Activated naive CD4-positive, alpha-beta T cell treated with anti-CD3 and anti-CD28 coated beads, Interleukin-2, amount 50 U/mL, for 24 hours (primary cell): ENCODE data around the gene ICA1.

Source experiments
- H3K27ac Mint-ChIP-seq: one replicate; pipeline ENCODE4 v1.8.0; 2021; ENCODE audit warnings: mild to moderate bottlenecking, mixed read lengths
- H3K27me3 Mint-ChIP-seq: one replicate; pipeline ENCODE4 v1.8.0; 2021; ENCODE audit warnings: mixed read lengths
- H3K36me3 Mint-ChIP-seq: one replicate; pipeline ENCODE4 v1.8.0; 2021; ENCODE audit warnings: mixed read lengths
- H3K4me1 Mint-ChIP-seq: one replicate; pipeline ENCODE4 v1.8.0; 2021; ENCODE audit warnings: mixed read lengths
- H3K4me3 Mint-ChIP-seq: one replicate; pipeline ENCODE4 v1.8.0; 2021; ENCODE audit warnings: mild to moderate bottlenecking, mixed read lengths
- H3K9me3 Mint-ChIP-seq: one replicate; pipeline ENCODE4 v1.8.0; 2021; ENCODE audit warnings: mixed read lengths

The ICA1 gene

DNA sequence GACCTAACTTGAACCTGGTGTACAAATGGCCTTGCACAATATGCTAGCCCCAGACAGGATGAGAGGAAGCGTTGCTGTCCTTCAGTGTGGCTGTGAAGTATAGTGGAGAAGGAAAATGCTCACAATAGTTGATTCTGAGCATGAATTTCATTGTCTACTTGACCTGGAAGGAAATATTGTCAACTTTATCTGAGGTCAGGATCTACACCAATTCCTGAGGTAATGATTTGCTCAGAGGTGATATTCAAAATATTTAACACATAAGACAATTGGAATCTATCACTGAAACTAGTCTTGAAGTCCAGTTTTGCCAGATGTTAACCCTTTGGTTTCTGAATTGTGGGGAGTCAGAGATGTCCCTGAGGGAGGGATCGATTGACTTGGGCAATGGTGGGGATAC is 20.9 kb upstream of the ICA1 start:
- H3K27ac Mint-ChIP-seq: no peak overlapping the region
- no peaks in the 10 kb centered on the region for H3K4me1 Mint-ChIP-seq
- no peaks in the 10 kb centered on the region for H3K9me3 Mint-ChIP-seq
- peaks cover 4% of the 10 kb centered on the region for H3K27me3 Mint-ChIP-seq
- no peak overlapping the region for H3K4me3 Mint-ChIP-seq
- peaks cover 2% of the 10 kb centered on the region for H3K36me3 Mint-ChIP-seq

DNA sequence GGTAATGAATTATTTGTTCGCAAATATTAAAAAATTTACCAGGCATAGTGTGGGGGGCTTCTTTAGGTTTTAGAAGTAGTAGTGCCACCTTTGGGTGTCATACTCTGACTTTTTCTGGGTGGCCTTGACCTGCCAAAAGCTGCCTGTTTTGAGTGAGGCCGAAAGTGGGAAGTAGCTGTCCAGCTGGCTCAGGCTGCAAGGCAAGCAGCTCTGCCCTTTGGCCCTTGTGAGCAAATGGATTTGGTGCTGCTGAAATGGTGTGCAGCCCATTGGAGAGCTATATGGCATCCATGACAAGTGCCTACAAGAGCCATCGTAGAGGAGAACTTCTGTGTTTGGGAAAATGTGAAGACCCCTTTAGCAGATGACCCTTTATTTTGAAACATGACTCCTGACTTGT is 20.2 kb upstream of the ICA1 start:
- Mint-ChIP-seq H3K4me1 (no peaks in the 10 kb centered on the region), H3K4me3 (no peak overlapping the region), H3K27ac (no peak overlapping the region), H3K27me3 (peaks cover 3% of the 10 kb centered on the region), H3K9me3 (no peaks in the 10 kb centered on the region), H3K36me3 (peaks cover 2% of the 10 kb centered on the region)

DNA sequence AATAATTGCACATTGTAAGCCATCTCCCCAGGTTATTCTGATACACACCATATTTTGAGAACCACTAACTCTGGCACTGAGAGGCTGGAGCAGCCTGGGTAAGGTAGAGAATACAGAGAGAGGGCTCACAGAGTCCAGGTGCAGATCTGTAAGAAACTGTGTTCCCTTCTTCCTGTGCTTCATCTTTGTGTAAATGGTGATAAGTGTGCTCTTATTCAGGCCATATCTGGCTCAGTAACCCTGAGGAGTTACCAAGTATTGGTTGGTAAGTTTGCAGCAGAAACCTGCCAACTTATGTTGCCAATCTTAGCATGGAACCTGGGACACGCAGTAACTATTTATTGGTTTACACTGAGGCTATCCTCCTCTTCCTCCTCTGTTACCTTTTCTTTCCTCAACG is 16.2 kb upstream of the ICA1 start:
- Mint-ChIP-seq H3K4me3 (no peak overlapping the region), H3K9me3 (no peaks in the 10 kb centered on the region), H3K4me1 (no peaks in the 10 kb centered on the region), H3K36me3 (peaks cover 2% of the 10 kb centered on the region), H3K27ac (no peak overlapping the region), H3K27me3 (peaks cover 4% of the 10 kb centered on the region)

DNA sequence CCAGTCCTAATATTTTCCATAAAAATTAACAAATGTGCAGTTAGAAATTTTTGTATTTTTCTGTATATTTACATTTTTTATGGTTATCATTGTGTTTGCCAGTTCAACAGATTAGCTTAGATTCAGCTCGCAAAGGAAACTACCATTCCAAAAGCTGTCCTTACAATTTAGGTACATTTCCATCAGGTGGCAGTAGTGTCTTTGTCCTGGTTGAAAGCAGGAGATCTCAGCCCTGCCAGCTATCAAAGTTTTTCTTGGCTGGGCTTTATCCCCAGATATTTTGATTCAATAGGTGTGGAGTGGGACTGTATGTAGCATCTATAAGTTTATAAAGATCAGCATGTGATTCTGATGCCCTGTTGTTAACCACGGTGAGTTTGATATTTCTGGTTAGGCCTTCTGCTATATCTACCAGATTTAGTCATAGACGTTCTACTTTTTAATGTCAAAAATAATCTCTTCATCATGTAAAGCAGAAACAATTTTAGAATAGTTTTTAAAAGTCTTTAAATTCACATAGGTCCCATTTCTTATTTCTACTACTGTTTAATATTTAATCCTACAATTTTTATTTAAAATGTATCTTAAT is 15.5 kb upstream of the ICA1 start:
- no peak overlapping the region for H3K27ac Mint-ChIP-seq
- no peaks in the 10 kb centered on the region for H3K4me1 Mint-ChIP-seq
- H3K4me3 Mint-ChIP-seq: no peak overlapping the region
- H3K36me3 Mint-ChIP-seq: peaks cover 2% of the 10 kb centered on the region
- no peaks in the 10 kb centered on the region for H3K9me3 Mint-ChIP-seq
- H3K27me3 Mint-ChIP-seq: peaks cover 4% of the 10 kb centered on the region

DNA sequence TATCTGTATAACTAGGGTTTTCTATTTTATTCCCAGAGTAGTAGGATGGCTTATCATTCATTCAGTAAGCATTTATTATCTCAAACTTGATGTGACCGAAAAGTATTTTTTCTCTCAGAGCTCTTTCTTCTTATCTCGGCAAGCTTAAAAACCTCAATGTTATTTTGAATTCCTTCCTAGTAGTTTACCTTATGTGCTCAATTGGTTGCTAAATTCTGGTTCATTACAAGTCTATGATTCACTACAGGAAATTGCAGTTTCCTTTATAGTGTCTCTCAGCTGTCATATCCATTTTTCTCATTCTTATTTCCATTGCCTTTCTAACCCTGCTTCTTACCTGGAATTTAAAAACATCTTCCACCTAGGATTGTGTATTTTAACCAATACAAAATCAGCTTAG is 12.6 kb upstream of the ICA1 start:
- Mint-ChIP-seq H3K9me3 (no peaks in the 10 kb centered on the region), H3K27ac (no peak overlapping the region), H3K27me3 (peaks cover 14% of the 10 kb centered on the region), H3K4me3 (no peak overlapping the region), H3K36me3 (peaks cover 2% of the 10 kb centered on the region), H3K4me1 (no peaks in the 10 kb centered on the region)

DNA sequence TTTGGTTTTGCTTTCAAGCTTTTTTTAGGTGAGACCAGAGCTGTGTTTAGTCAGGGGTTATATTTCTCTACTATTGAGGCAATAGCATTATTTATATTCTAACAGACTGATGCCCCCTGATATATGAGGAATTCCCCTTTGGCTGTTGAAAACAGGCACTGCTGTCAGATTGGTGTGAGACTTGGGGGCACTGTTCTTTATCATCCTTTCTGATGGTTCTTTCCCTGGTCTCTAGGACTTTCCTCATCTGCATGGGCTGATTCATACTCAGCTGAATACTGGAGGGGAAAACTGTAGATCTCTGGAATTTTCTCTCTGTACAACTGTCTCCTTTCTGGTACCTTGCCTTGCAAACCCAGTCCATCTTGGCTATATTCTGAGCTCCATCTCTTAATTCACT is 10.0 kb upstream of the ICA1 start:
- peaks cover 11% of the 10 kb centered on the region for H3K27me3 Mint-ChIP-seq
- H3K4me3 Mint-ChIP-seq: no peak overlapping the region
- H3K27ac Mint-ChIP-seq: no peak overlapping the region
- no peaks in the 10 kb centered on the region for H3K9me3 Mint-ChIP-seq
- no peaks in the 10 kb centered on the region for H3K36me3 Mint-ChIP-seq
- H3K4me1 Mint-ChIP-seq: no peaks in the 10 kb centered on the region

DNA sequence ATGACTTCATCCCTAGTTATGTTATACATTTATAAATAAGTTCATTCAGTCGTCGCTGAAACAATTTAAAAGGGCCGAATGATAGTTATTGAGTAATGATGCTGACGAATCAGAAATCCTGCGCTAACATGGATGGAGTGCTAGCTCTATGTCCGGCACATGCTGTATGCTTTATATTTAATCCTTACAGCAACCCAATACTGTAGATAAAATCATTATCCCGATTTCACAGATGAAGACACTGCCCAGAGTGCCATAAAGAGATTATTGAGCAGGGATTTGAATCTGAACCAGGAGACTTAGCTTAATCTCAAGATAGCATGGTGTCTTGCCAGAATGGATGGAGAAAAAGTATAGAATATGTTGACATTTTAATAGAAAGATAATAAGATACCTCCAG is 1.1 kb upstream of the ICA1 start:
- Mint-ChIP-seq H3K4me3 (peak overlapping the region; percentile 40), H3K4me1 (peaks cover 8% of the 10 kb centered on the region), H3K27me3 (peaks cover 43% of the 10 kb centered on the region), H3K27ac (no peak overlapping the region), H3K9me3 (peaks cover 4% of the 10 kb centered on the region), H3K36me3 (no peaks in the 10 kb centered on the region)

DNA sequence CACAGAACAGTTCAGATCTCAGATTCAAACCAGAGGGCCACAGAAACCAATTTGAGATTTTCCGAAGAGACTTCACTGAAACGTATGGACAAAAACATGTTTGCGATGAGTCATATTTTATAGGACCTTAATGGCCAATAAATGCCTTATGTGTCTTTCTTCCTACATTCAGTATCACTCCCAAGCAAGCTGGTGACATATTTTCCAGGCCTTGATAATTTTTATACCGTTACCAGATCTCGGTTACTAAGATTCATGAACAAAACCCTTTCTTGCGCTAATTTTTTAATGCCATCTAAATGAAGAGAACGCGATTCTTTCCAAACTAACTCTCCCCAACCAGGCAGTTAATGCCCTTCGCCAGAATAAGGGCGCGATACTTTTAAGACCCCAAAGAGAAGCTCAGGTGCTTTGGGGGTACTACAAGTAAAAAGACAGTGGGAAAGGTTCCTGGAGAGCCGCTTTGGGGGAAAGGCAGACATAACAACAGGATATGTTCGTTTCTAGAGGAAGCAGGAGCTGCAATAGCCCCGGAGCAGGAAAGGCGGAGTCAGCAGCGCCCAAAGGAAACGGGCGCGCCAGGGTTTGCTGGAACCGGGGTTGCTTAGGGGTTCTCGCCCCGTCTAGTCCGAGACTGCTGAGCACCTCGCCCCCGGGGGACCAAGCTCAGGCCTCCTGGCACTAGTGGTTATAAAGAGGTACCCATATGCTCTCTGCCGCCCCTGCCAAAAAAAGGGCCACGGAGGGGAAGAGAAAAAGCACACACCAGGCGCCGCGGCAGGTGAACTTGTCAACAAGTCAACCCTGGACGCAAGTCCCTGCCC is 884 bp downstream of the ICA1 start:
- H3K36me3 Mint-ChIP-seq: no peaks in the 10 kb centered on the region
- H3K27me3 Mint-ChIP-seq: peaks cover 40% of the 10 kb centered on the region
- peak overlapping the region; percentile 78 for H3K4me3 Mint-ChIP-seq
- peaks cover 4% of the 10 kb centered on the region for H3K9me3 Mint-ChIP-seq
- peaks cover 8% of the 10 kb centered on the region for H3K4me1 Mint-ChIP-seq
- no peak overlapping the region for H3K27ac Mint-ChIP-seq

DNA sequence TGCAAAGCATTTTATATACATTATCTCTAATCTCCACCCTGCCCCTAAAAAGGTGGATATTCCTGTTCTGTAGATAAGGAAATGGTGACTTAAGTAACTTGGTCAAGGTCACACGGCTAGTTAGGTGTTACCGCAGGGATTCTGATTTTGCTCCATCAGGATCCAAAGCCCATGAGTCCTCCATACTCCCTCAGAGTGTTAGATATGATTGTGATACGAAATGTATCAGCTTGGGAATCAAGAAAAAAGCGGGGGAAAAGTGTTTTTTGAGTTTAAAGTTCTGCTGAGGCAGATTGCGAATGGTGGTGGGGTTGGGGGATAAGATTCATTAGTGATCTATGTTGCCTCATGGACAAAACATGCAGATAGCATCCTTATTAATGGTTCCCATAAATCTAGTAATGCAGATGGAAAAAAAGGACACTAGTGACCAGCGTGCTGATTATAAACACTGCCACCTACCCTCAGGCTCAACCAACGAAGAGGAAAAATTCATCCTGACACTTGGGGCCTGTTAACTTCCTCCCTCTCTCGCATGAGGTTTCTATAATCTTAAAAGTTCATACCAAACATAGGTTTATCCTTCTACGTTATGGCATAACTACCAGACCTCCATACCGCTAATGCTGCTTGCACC is 2.3 kb downstream of the ICA1 start:
- no peak overlapping the region for H3K4me3 Mint-ChIP-seq
- peaks cover 8% of the 10 kb centered on the region for H3K4me1 Mint-ChIP-seq
- no peaks in the 10 kb centered on the region for H3K9me3 Mint-ChIP-seq
- peaks cover 32% of the 10 kb centered on the region for H3K27me3 Mint-ChIP-seq
- no peaks in the 10 kb centered on the region for H3K36me3 Mint-ChIP-seq
- H3K27ac Mint-ChIP-seq: no peak overlapping the region

DNA sequence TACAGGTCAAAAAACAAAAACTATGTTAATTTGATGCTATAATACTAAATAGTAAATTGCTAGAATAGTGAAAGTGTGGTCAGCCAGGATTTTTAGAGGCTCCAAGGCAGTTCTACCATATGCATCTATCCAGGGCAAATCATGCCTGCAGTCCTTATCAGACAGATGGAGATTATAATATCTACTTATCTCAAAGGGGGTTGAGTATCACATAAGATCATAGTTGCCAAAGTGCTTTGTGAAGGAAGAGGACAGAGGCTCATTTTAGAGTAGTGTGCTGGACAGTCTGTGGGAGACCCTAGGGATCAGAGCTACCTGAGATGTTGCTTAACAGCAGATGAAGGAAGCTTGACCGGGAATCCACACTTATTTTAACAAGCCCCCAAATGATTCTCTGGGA is 3.2 kb downstream of the ICA1 start:
- no peaks in the 10 kb centered on the region for H3K9me3 Mint-ChIP-seq
- no peaks in the 10 kb centered on the region for H3K36me3 Mint-ChIP-seq
- H3K4me3 Mint-ChIP-seq: no peak overlapping the region
- H3K4me1 Mint-ChIP-seq: peaks cover 8% of the 10 kb centered on the region
- H3K27ac Mint-ChIP-seq: no peak overlapping the region
- H3K27me3 Mint-ChIP-seq: peaks cover 26% of the 10 kb centered on the region

DNA sequence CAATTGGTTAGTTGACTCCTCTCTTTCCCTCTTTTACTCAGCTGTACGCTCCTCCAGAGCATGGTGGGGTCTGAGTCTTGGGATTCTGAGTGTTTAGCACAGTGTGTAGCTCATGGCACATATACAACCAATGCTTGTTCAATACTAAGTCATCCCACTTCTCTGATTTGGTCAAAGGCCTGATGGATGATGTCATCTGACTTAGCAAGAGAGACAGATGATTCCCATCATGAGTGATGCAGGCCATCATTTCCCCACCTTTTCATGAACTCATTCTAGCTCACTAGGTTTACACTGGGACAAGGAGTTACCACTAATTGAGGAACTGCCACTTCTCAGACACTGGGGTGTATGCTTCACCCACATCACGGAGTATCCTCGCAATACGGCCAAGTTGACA is 3.8 kb downstream of the ICA1 start:
- H3K36me3 Mint-ChIP-seq: no peaks in the 10 kb centered on the region
- no peak overlapping the region for H3K27ac Mint-ChIP-seq
- no peaks in the 10 kb centered on the region for H3K9me3 Mint-ChIP-seq
- H3K27me3 Mint-ChIP-seq: peaks cover 26% of the 10 kb centered on the region
- peaks cover 8% of the 10 kb centered on the region for H3K4me1 Mint-ChIP-seq
- no peak overlapping the region for H3K4me3 Mint-ChIP-seq

DNA sequence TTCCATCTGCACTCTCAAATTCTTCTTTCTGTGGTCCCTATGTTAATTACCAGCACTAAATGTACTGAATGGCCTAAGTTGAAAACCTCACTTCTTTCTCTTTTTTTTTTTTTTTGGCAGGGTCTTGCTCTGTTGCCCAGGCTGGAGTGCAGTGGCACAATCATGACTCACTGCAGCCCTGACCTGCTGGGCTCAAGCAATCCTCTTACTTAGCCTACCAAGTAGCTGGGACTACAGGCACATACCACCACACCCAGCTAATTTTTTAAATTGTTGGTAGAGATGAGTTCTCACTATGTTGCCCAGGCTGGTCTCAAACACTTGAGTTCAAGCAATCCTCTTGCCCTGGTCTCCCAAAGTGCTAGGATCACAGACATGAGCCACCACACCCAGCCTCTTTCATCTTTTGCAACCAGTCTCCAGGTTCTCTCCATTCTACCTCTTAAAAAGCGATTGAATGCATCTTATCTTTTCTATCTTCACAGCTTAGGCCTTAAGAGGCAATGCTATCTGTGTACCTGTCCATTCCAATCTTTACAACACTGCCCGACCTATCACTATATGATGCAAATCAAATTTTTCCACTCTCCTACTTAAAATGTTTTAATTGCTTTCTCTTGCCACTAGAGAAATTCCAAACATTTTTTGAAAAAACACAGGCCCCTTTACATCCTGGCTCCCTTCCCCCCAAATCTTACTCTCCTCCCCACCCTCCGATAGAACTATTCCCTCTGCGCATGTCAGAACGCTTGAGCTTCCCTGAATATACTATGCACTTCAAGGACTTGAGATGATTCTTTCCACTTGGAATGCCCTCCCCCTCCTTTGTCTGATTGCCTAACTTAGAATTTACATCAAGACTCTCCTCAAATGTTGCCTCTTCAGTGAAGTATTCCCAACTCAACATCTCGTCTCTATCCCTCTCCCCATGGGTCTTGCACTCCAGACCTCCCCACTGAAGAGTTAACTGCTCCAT is 6.0 kb downstream of the ICA1 start:
- H3K4me3 Mint-ChIP-seq: no peak overlapping the region
- H3K9me3 Mint-ChIP-seq: no peaks in the 10 kb centered on the region
- no peaks in the 10 kb centered on the region for H3K36me3 Mint-ChIP-seq
- peaks cover 5% of the 10 kb centered on the region for H3K4me1 Mint-ChIP-seq
- peaks cover 15% of the 10 kb centered on the region for H3K27me3 Mint-ChIP-seq
- no peak overlapping the region for H3K27ac Mint-ChIP-seq

DNA sequence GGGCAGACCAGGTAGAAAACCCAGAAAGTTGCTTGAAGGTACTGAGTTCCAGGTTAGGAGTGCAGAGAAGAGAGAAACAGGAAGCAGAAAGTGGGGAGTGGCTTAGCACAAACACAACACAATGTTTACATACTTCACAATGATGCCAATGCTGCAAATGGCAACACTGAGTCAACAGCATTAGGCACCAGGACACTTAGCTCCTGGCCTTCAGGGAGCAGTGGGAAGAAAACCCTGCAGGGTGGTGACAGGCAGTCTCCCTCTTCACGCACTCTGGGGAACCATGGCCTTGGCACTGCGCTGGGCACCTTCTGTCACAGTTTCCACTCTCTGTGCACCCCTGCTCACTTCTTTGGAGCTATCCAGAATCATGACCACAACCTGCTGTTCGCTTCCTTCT is 7.3 kb downstream of the ICA1 start:
- Mint-ChIP-seq H3K27me3 (peaks cover 6% of the 10 kb centered on the region), H3K9me3 (no peaks in the 10 kb centered on the region)

DNA sequence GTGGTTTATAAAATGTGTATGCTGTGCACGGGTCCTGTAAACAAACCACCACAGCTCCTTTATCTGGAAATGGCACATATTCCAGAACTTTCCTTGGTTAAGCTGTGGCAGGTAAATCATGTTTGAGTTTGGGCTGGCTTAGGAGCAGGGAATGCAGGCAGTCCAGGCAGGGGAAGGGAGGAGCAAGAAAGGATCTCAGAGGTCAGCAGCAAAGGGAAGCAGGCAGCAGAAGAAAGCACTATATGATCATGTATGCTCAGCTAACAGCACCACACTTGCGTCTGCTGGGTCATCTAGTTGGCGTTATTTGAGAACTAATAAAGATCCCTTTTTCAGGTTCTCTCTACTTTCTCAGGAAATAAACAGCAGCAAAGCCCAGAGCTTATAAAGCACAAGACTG is 7.8 kb downstream of the ICA1 start:
- no peak overlapping the region for H3K27ac Mint-ChIP-seq
- no peak overlapping the region for H3K4me3 Mint-ChIP-seq
- H3K36me3 Mint-ChIP-seq: no peaks in the 10 kb centered on the region
- no peaks in the 10 kb centered on the region for H3K9me3 Mint-ChIP-seq
- H3K27me3 Mint-ChIP-seq: peaks cover 4% of the 10 kb centered on the region
- H3K4me1 Mint-ChIP-seq: no peaks in the 10 kb centered on the region

More for the DNA sequence above, 7.3 kb downstream of the ICA1 start:
- H3K27ac Mint-ChIP-seq: no peak overlapping the region
- no peaks in the 10 kb centered on the region for H3K4me1 Mint-ChIP-seq
- no peak overlapping the region for H3K4me3 Mint-ChIP-seq
- no peaks in the 10 kb centered on the region for H3K36me3 Mint-ChIP-seq

DNA sequence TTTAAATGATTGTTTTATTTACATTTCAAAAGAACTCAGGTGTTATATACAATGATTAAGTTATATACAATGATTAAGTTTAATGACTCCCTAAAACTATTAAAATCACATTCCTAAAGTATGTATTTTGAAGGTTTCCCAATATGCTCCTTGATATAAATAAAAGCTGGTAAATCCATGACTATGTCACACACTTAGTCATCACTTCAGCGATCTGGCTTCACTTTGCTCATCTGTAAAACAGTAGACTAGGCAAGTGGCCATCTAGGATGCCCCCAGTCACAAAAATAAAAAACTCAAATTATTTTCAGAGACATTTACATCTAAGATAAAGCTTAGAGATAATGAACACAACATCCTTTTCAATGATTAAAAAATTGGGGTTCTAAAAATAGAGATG is 10.8 kb downstream of the ICA1 start:
- no peak overlapping the region for H3K4me3 Mint-ChIP-seq
- no peaks in the 10 kb centered on the region for H3K9me3 Mint-ChIP-seq
- no peak overlapping the region for H3K27ac Mint-ChIP-seq
- no peaks in the 10 kb centered on the region for H3K36me3 Mint-ChIP-seq
- H3K27me3 Mint-ChIP-seq: peaks cover 4% of the 10 kb centered on the region
- no peaks in the 10 kb centered on the region for H3K4me1 Mint-ChIP-seq
